H9 (cell line): ENCODE data around the gene NEURL2. TPM values are rescaled to one million over a fixed set of nuclear protein-coding genes. Genes with fewer than 3 reads are reported as not detected.
A peak's percentile ranks its signal among the peaks of the same experiment; 100 is the strongest.

Experiments
- DNase-seq: peaks from one replicate; pipeline ENCODE4 v3.0.0-alpha.2; 2017
- H2AFZ ChIP-seq: one replicate; pipeline ENCODE4 v1.6.1; 2013; ENCODE audit warnings: mild to moderate bottlenecking, low read length, control low read depth, moderate library complexity
- H2AK5ac ChIP-seq: 2 replicates; pipeline ENCODE4 v1.6.1; 2013; ENCODE audit warnings: low read length, control low read depth, mixed read lengths; ENCODE audit not compliant: insufficient read length
- H2BK120ac ChIP-seq: one replicate; pipeline ENCODE4 v1.6.1; 2013; ENCODE audit warnings: low read depth, mild to moderate bottlenecking, low read length, control low read depth, inconsistent platforms; ENCODE audit not compliant: poor library complexity, severe bottlenecking
- H2BK12ac ChIP-seq: 2 replicates; pipeline ENCODE4 v1.6.1; 2013; ENCODE audit warnings: low read length, control low read depth, mixed read lengths, low read depth; ENCODE audit not compliant: insufficient read length
- H2BK15ac ChIP-seq: 2 replicates; pipeline ENCODE4 v1.6.1; 2013; ENCODE audit warnings: low read depth, low read length, control low read depth
- H2BK20ac ChIP-seq: one replicate; pipeline ENCODE4 v1.6.1; 2013; ENCODE audit warnings: low read depth, mild to moderate bottlenecking, low read length, control low read depth, inconsistent platforms; ENCODE audit not compliant: poor library complexity, severe bottlenecking
- H2BK5ac ChIP-seq: 2 replicates; pipeline ENCODE4 v1.6.1; 2013; ENCODE audit warnings: low read length, control low read depth, mixed read lengths; ENCODE audit not compliant: insufficient read length
- H3K14ac ChIP-seq: 2 replicates; pipeline ENCODE4 v1.6.1; 2013; ENCODE audit warnings: low read length, control low read depth; ENCODE audit not compliant: insufficient read depth
- H3K18ac ChIP-seq: 2 replicates; pipeline ENCODE4 v1.6.1; 2013; ENCODE audit warnings: low read depth, mild to moderate bottlenecking, mixed read lengths, low read length, control low read depth; ENCODE audit not compliant: insufficient read length
- H3K23ac ChIP-seq: 2 replicates; pipeline ENCODE4 v1.6.1; 2013; ENCODE audit warnings: low read length, control low read depth, mixed read lengths, low read depth; ENCODE audit not compliant: insufficient read length
- H3K23me2 ChIP-seq: 2 replicates; pipeline ENCODE4 v1.6.1; 2013; ENCODE audit warnings: low read depth, mild to moderate bottlenecking, mixed read lengths, low read length, control low read depth; ENCODE audit not compliant: insufficient read length, poor library complexity, severe bottlenecking
- H3K27ac ChIP-seq: 2 replicates; pipeline ENCODE4 v1.5.1; 2013; ENCODE audit warnings: low read length, control low read depth, mixed read lengths, low read depth; ENCODE audit not compliant: insufficient read length
- H3K27me3 ChIP-seq: 2 replicates; pipeline ENCODE4 v1.6.1; 2013; ENCODE audit warnings: low read length, control low read depth, inconsistent platforms; ENCODE audit not compliant: insufficient read depth
- H3K4ac ChIP-seq: 2 replicates; pipeline ENCODE4 v1.6.1; 2013; ENCODE audit warnings: low read depth, mild to moderate bottlenecking, control low read depth, inconsistent platforms, low read length, moderate library complexity
- H3K4me1 ChIP-seq: 2 replicates; pipeline ENCODE4 v1.6.1; 2013; ENCODE audit warnings: low read length, control low read depth, inconsistent platforms; ENCODE audit not compliant: insufficient read depth
- H3K4me2 ChIP-seq: 2 replicates; pipeline ENCODE4 v1.6.1; 2013; ENCODE audit warnings: low read length, control low read depth, mixed read lengths; ENCODE audit not compliant: insufficient read length, insufficient read depth
- H3K56ac ChIP-seq: 2 replicates; pipeline ENCODE4 v1.6.1; 2013; ENCODE audit warnings: low read depth, mild to moderate bottlenecking, mixed read lengths, low read length, control low read depth; ENCODE audit not compliant: insufficient read length
- H3K79me1 ChIP-seq: 2 replicates; pipeline ENCODE4 v1.6.1; 2013; ENCODE audit warnings: low read depth, mild to moderate bottlenecking, moderate library complexity, low read length, control low read depth, inconsistent platforms; ENCODE audit not compliant: insufficient read depth, poor library complexity, severe bottlenecking
- H3K79me2 ChIP-seq: 2 replicates; pipeline ENCODE4 v1.6.1; 2013; ENCODE audit warnings: low read length, control low read depth, inconsistent platforms; ENCODE audit not compliant: insufficient read depth
- H3K9ac ChIP-seq: 2 replicates; pipeline ENCODE4 v1.6.1; 2013; ENCODE audit warnings: low read length, control low read depth, mixed read lengths; ENCODE audit not compliant: insufficient read length; ENCODE audit errors: extremely low read depth
- H3K9me3 ChIP-seq: one replicate; pipeline ENCODE4 v1.6.1; 2013; ENCODE audit warnings: low read depth, low read length, inconsistent platforms; ENCODE audit not compliant: control insufficient read depth
- H3T11ph ChIP-seq: one replicate; pipeline ENCODE4 v1.6.1; 2013; ENCODE audit warnings: mild to moderate bottlenecking, low read length, control low read depth, inconsistent platforms
- H4K20me1 ChIP-seq: one replicate; pipeline ENCODE4 v1.6.1; 2013; ENCODE audit not compliant: control insufficient read depth, insufficient read length, insufficient read depth
- H4K5ac ChIP-seq: 2 replicates; pipeline ENCODE4 v1.6.1; 2013; ENCODE audit warnings: low read depth, mild to moderate bottlenecking, mixed read lengths, low read length, control low read depth; ENCODE audit not compliant: insufficient read length
- H4K8ac ChIP-seq: replicated peaks from 2 replicates; pipeline ENCODE4 v1.6.1; 2013; ENCODE audit warnings: low read length, control low read depth, mixed read lengths, low read depth; ENCODE audit not compliant: insufficient read length
- H4K91ac ChIP-seq: 2 replicates; pipeline ENCODE4 v1.6.1; 2013; ENCODE audit warnings: low read depth, mild to moderate bottlenecking, moderate library complexity, mixed read lengths, low read length, control low read depth; ENCODE audit not compliant: insufficient read length
- H3K27ac Mint-ChIP-seq, 3 experiments: 2 replicates in 2 of 3; 3 replicates in 1 of 3; pipeline ENCODE4 v1.8.0; 2020 to 2021; ENCODE audit warnings: mixed read lengths in 3 of 3, mild to moderate bottlenecking in 1 of 3, moderate library complexity in 1 of 3
- H3K27me3 Mint-ChIP-seq: 2 replicates; pipeline ENCODE4 v1.8.0; 2021; ENCODE audit warnings: low read depth, mild to moderate bottlenecking, moderate library complexity, mixed read lengths
- H3K36me3 Mint-ChIP-seq, 3 experiments: 2 replicates in 2 of 3; 3 replicates in 1 of 3; pipeline ENCODE4 v1.8.0; 2020 to 2021; ENCODE audit warnings: low read depth in 3 of 3, mixed read lengths in 3 of 3; ENCODE audit not compliant: insufficient read depth in 1 of 3
- H3K4me1 Mint-ChIP-seq, 2 experiments: 2 replicates each; pipeline ENCODE4 v1.8.0; 2020; ENCODE audit warnings: mixed read lengths in 2 of 2
- H3K4me3 Mint-ChIP-seq, 2 experiments: 2 replicates in 1 of 2; 3 replicates in 1 of 2; pipeline ENCODE4 v1.8.0; 2020 to 2021; ENCODE audit warnings: mild to moderate bottlenecking in 2 of 2, mixed read lengths in 2 of 2, moderate library complexity in 1 of 2
- H3K9me3 Mint-ChIP-seq, 2 experiments: 2 replicates in 1 of 2; 3 replicates in 1 of 2; pipeline ENCODE4 v1.8.0; 2020; ENCODE audit warnings: mild to moderate bottlenecking in 2 of 2, mixed read lengths in 2 of 2, moderate library complexity in 1 of 2
- WGBS: extraction: QIAGEN DNeasy Blood & Tissue Kit; methylation state at CpG from one replicate; pipeline ENCODE4 v1.1.7; 2013; ENCODE audit warnings: missing lambda C conversion rate, low lambda C conversion rate, mixed read lengths; ENCODE audit not compliant: insufficient read length; ENCODE audit errors: extremely low coverage; 5-methylcytosine and 5-hydroxymethylcytosine counted together
- total RNA-seq: library from RNA; stranded (reverse); gene quantifications from 2 replicates; pipeline ENCODE4 v1.2.1, GENCODE V29; 2021
- TF ChIP-seq, protein P1 (sequence below): fragments of 200-600 bp; sonication (generic); conservative IDR thresholded peaks from 3 replicates; pipeline ENCODE4 v1.8.0; 2021; ENCODE audit warnings: antibody characterized with exemption, mild to moderate bottlenecking

The NEURL2 gene
- total RNA-seq, 1 experiment from 2014 or later = 5.4 TPM

DNA sequence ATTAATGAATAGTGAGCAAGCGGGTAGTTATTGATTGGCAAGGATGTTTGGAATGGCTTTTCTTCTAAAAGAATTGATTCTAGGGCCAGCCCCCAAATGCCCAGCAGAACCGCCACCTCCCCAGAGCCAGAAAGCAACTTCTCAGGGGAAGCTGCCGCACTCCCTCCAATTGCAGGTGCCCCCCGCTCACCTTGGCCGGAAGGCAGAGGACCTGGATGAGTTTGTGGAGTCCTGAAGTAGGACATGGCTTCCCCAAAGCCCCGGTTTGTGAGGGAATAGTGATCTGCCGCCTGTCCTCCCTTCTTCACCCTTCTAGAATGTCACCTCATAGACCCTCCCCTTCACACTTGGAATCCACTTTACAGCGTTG is 3.7 kb downstream of the NEURL2 start, which contains the start of gene SPATA25:
TSS of gene SPATA25 (minus strand) at position 277 of the 370 bp plus-strand sequence. CDS start at position 245, 32 bp downstream.
- H3K23me2 ChIP-seq = peaks cover 13% of the 10 kb centered on the region
- 100% methylated on average over 1 of the region's 8 CpGs for WGBS
- TF ChIP-seq, protein P1, sequence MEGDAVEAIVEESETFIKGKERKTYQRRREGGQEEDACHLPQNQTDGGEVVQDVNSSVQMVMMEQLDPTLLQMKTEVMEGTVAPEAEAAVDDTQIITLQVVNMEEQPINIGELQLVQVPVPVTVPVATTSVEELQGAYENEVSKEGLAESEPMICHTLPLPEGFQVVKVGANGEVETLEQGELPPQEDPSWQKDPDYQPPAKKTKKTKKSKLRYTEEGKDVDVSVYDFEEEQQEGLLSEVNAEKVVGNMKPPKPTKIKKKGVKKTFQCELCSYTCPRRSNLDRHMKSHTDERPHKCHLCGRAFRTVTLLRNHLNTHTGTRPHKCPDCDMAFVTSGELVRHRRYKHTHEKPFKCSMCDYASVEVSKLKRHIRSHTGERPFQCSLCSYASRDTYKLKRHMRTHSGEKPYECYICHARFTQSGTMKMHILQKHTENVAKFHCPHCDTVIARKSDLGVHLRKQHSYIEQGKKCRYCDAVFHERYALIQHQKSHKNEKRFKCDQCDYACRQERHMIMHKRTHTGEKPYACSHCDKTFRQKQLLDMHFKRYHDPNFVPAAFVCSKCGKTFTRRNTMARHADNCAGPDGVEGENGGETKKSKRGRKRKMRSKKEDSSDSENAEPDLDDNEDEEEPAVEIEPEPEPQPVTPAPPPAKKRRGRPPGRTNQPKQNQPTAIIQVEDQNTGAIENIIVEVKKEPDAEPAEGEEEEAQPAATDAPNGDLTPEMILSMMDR = no peak

More for the DNA sequence above, 3.7 kb downstream of the NEURL2 start, which contains the start of gene SPATA25:
- H4K8ac ChIP-seq = no peak within 1 kb of the TSS
- H3K27me3 Mint-ChIP-seq = no peaks in the 10 kb centered on the region
- no peak within 1 kb of the TSS for H3K56ac ChIP-seq
- H3K4me2 ChIP-seq = no peak within 1 kb of the TSS
- no peak within 1 kb of the TSS for H3K23ac ChIP-seq
- H2BK15ac ChIP-seq = no peak within 1 kb of the TSS
- H4K5ac ChIP-seq = no peak within 1 kb of the TSS
- DNase-seq = no peak
- no peak within 1 kb of the TSS; a peak in 1 of 5 replicates for H3K4me3 Mint-ChIP-seq
- H3K79me2 ChIP-seq = no peaks in the 10 kb centered on the region
- H2AK5ac ChIP-seq = no peak within 1 kb of the TSS
- H3K4me1 ChIP-seq = no peaks in the 10 kb centered on the region
- H3K27ac Mint-ChIP-seq = peak within 1 kb of the TSS in 1 of 3 experiments; percentile 16; a peak in 1 of 7 replicates
- no peaks in the 10 kb centered on the region for H3K9me3 ChIP-seq
- no peak within 1 kb of the TSS for H2BK20ac ChIP-seq
- no peak within 1 kb of the TSS for H3T11ph ChIP-seq
- peaks cover 4 to 13% of the 10 kb centered on the region in 2 experiments; a peak in 3 of 4 replicates for H3K4me1 Mint-ChIP-seq
- H3K9ac ChIP-seq = no peak within 1 kb of the TSS
- no peak within 1 kb of the TSS for H2BK120ac ChIP-seq
- no peak within 1 kb of the TSS for H2BK12ac ChIP-seq
- H3K18ac ChIP-seq = no peak within 1 kb of the TSS
- H3K36me3 Mint-ChIP-seq = peaks cover 20 to 32% (median 24%) of the 10 kb centered on the region in 3 experiments
- H2AFZ ChIP-seq = no peak within 1 kb of the TSS
- no peaks in the 10 kb centered on the region for H3K27me3 ChIP-seq
- no peak within 1 kb of the TSS for H2BK5ac ChIP-seq
- H3K79me1 ChIP-seq = no peaks in the 10 kb centered on the region
- no peak within 1 kb of the TSS for H3K4ac ChIP-seq
- no peak within 1 kb of the TSS for H3K27ac ChIP-seq
- no peak within 1 kb of the TSS for H3K14ac ChIP-seq
- no peak within 1 kb of the TSS for H4K91ac ChIP-seq
- H4K20me1 ChIP-seq = no peaks in the 10 kb centered on the region
- no peaks in the 10 kb centered on the region; a peak in 1 of 5 replicates for H3K9me3 Mint-ChIP-seq
